ENCODE data around the gene IDE.

- TF ChIP-seq POLR2A (IDR thresholded peaks at IDR 0.05) (no peak), POLR2AphosphoS5 (IDR thresholded peaks at IDR 0.05) (no peak)
- TF ChIP-seq, protein P1, sequence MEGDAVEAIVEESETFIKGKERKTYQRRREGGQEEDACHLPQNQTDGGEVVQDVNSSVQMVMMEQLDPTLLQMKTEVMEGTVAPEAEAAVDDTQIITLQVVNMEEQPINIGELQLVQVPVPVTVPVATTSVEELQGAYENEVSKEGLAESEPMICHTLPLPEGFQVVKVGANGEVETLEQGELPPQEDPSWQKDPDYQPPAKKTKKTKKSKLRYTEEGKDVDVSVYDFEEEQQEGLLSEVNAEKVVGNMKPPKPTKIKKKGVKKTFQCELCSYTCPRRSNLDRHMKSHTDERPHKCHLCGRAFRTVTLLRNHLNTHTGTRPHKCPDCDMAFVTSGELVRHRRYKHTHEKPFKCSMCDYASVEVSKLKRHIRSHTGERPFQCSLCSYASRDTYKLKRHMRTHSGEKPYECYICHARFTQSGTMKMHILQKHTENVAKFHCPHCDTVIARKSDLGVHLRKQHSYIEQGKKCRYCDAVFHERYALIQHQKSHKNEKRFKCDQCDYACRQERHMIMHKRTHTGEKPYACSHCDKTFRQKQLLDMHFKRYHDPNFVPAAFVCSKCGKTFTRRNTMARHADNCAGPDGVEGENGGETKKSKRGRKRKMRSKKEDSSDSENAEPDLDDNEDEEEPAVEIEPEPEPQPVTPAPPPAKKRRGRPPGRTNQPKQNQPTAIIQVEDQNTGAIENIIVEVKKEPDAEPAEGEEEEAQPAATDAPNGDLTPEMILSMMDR (IDR thresholded peaks at IDR 0.05): no peak
Observed at GRCh38 chr10:92545556-92545955, 28.3 kb downstream of the IDE start.

All from prostate gland (tissue), 2 donors.